HCT116 (cell line): ENCODE results near the gene SPOP. TPM values are rescaled to one million over a fixed set of nuclear protein-coding genes. Genes with fewer than 3 reads are reported as not detected.

Source experiments
- ATAC-seq: fragments of 200-7000 bp; cut with Tn5 transposase; 2 replicates; pipeline ENCODE4 v1.9.1; 2020; ENCODE audit warnings: mild to moderate bottlenecking, moderate library complexity
- BruUV-seq: library from RNA; stranded (reverse); fragments of 400-500 nt; replicated peaks from 2 replicates; lab custom pipeline; 2021; lab: Mats Ljungman, UMichigan
- CTCF ChIA-PET: fragments of 300-600 bp; sonication (Branson Sonifier 250); formaldehyde crosslinking; loops from one replicate; lab custom pipeline; 2021; ENCODE audit warnings: antibody characterized with exemption; lab: Charles Lee
- POLR2A ChIA-PET: fragments of 300-600, 350-600 bp; sonication (Branson Sonifier 250); formaldehyde crosslinking; loops from one replicate; lab custom pipeline; 2021; ENCODE audit warnings: antibody characterized with exemption; lab: Charles Lee
- RAD21 ChIA-PET, 2 experiments: fragments of 300-600 bp; sonication (Branson Sonifier 250); formaldehyde crosslinking; loops; one replicate each; lab custom pipeline; 2023; ENCODE audit warnings: low total read pairs in 2 of 2; ENCODE audit not compliant: uncharacterized antibody in 2 of 2, unreplicated experiment in 2 of 2, low non-redundant PET in 1 of 2; lab: Charles Lee
- DNase-seq: peaks from one replicate; pipeline ENCODE4 v3.0.0-alpha.2; 2010; ENCODE audit warnings: low read depth, low spot score
- H2AFZ ChIP-seq: fragments of 200-600 bp; shearing (Covaris generic), sonication (generic); 2 replicates; pipeline ENCODE4 v1.6.1; 2017; ENCODE audit warnings: low read depth, mixed run types, mixed read lengths, antibody characterized with exemption, low read length; ENCODE audit not compliant: poor library complexity, severe bottlenecking
- H3K27ac ChIP-seq: 2 replicates; pipeline ENCODE4 v1.5.1; 2012; ENCODE audit warnings: low read depth, low read length
- H3K27me3 ChIP-seq: fragments of 200-600 bp; sonication (generic); 2 replicates; pipeline ENCODE4 v1.6.1; 2016; ENCODE audit warnings: mixed run types, low read length, mixed read lengths; ENCODE audit not compliant: insufficient read depth
- H3K36me3 ChIP-seq, 2 experiments: fragments of 200-500 bp in 1 of 2; fragments of 200-600 bp in 1 of 2; sonication (Bioruptor generic) in 1 of 2; sonication (generic) in 1 of 2; 2 replicates each; pipeline versions ENCODE4 v1.5.1 to v1.6.1; 2014 to 2016; ENCODE audit warnings: low read length in 2 of 2, inconsistent platforms in 1 of 2, mixed read lengths in 1 of 2, mixed run types in 1 of 2; ENCODE audit not compliant: insufficient read depth in 2 of 2, control insufficient read depth in 1 of 2
- H3K4me1 ChIP-seq, 2 experiments: fragments of 200-600 bp in 1 of 2; sonication (generic) in 1 of 2; 2 replicates each; pipeline versions ENCODE4 v1.5.1 to v1.6.1; 2012 to 2017; ENCODE audit warnings: low read length in 2 of 2, inconsistent platforms in 1 of 2, mild to moderate bottlenecking in 1 of 2, mixed read lengths in 1 of 2, mixed run types in 1 of 2, moderate library complexity in 1 of 2; ENCODE audit not compliant: insufficient read depth in 2 of 2, control insufficient read depth in 1 of 2
- H3K4me2 ChIP-seq: fragments of 200-600 bp; sonication (generic); 2 replicates; pipeline ENCODE4 v1.6.1; 2017; ENCODE audit warnings: mixed run types, low read length, mixed read lengths
- H3K4me3 ChIP-seq, 2 experiments: fragments of 200-600 bp in 1 of 2; sonication (generic) in 1 of 2; replicated peaks in 1 of 2; 2 replicates each; pipeline ENCODE4 v1.5.1; 2011 to 2016; ENCODE audit warnings: low read length in 2 of 2, control low read depth in 1 of 2, low read depth in 1 of 2, mild to moderate bottlenecking in 1 of 2, mixed read lengths in 1 of 2, mixed run types in 1 of 2
- H3K79me2 ChIP-seq: fragments of 200-600 bp; sonication (generic); 2 replicates; pipeline ENCODE4 v1.6.1; 2017; ENCODE audit warnings: mild to moderate bottlenecking, mixed run types, low read length, moderate library complexity, mixed read lengths; ENCODE audit not compliant: insufficient read depth
- H3K9ac ChIP-seq: fragments of 200-600 bp; sonication (generic); 2 replicates; pipeline ENCODE4 v1.6.1; 2016; ENCODE audit warnings: low read length, mixed read lengths
- H3K9me2 ChIP-seq: fragments of 200-600 bp; sonication (generic), shearing (Covaris generic); 2 replicates; pipeline ENCODE4 v1.6.1; 2017; ENCODE audit warnings: mixed run types, mild to moderate bottlenecking, moderate library complexity; ENCODE audit not compliant: insufficient read depth
- H3K9me3 ChIP-seq, 2 experiments: fragments of 200-500 bp in 1 of 2; fragments of 200-600 bp in 1 of 2; sonication (Bioruptor generic) in 1 of 2; sonication (generic) in 1 of 2; 2 replicates each; pipeline ENCODE4 v1.6.1; 2014 to 2017; ENCODE audit warnings: low read length in 2 of 2, mixed read lengths in 2 of 2, inconsistent platforms in 1 of 2, low read depth in 1 of 2, mild to moderate bottlenecking in 1 of 2, mixed run types in 1 of 2, moderate library complexity in 1 of 2; ENCODE audit not compliant: control insufficient read depth in 1 of 2, insufficient read depth in 1 of 2
- H4K20me1 ChIP-seq: fragments of 200-600 bp; sonication (generic), shearing (Covaris generic); 2 replicates; pipeline ENCODE4 v1.6.1; 2017; ENCODE audit warnings: mixed run types, mild to moderate bottlenecking, moderate library complexity; ENCODE audit not compliant: insufficient read depth
- ATF3 ChIP-seq: IDR thresholded peaks from 2 replicates; pipeline ENCODE4 v1.6.1; 2012
- CBX3 ChIP-seq: IDR thresholded peaks from 2 replicates; pipeline ENCODE4 v1.6.1; 2012; ENCODE audit warnings: low read depth
- EGR1 ChIP-seq: IDR thresholded peaks from 2 replicates; pipeline ENCODE4 v1.6.1; 2012; ENCODE audit warnings: low read depth
- ELF1 ChIP-seq: IDR thresholded peaks from 2 replicates; pipeline ENCODE4 v1.6.1; 2012; ENCODE audit warnings: low read depth, borderline replicate concordance
- EZH2 ChIP-seq: fragments of 200-600 bp; sonication (generic); IDR thresholded peaks from 2 replicates; pipeline ENCODE4 v1.6.1; 2017; ENCODE audit warnings: antibody characterized with exemption, mixed run types
- FOSL1 ChIP-seq: IDR thresholded peaks from 2 replicates; pipeline ENCODE4 v1.6.1; 2012; ENCODE audit warnings: low read depth
- JUND ChIP-seq: IDR thresholded peaks from 2 replicates; pipeline ENCODE4 v1.6.1; 2012
- MAX ChIP-seq: IDR thresholded peaks from 2 replicates; pipeline ENCODE4 v1.6.1; 2012
- POLR2AphosphoS5 ChIP-seq: IDR thresholded peaks from 2 replicates; pipeline ENCODE4 v1.6.1; 2011; ENCODE audit warnings: mild to moderate bottlenecking, low read depth, low read length, moderate library complexity
- RAD21 ChIP-seq: IDR thresholded peaks from 2 replicates; pipeline ENCODE4 v1.6.1; 2012; ENCODE audit warnings: low read depth, mild to moderate bottlenecking
- REST ChIP-seq: IDR thresholded peaks from 2 replicates; pipeline ENCODE4 v1.6.1; 2012; ENCODE audit warnings: low read depth
- SP1 ChIP-seq: IDR thresholded peaks from 2 replicates; pipeline ENCODE4 v1.6.1; 2012; ENCODE audit warnings: low read depth
- SRF ChIP-seq: IDR thresholded peaks from 2 replicates; pipeline ENCODE4 v1.6.1; 2012; ENCODE audit warnings: low read depth
- TCF7L2 ChIP-seq: IDR thresholded peaks from 2 replicates; pipeline ENCODE4 v1.7.0; 2011; ENCODE audit warnings: borderline replicate concordance, inconsistent platforms; ENCODE audit not compliant: insufficient read depth, insufficient read length; ENCODE audit errors: extremely low read depth
- ZNF274 ChIP-seq: fragments of 200-500 bp; sonication (Bioruptor generic); IDR thresholded peaks from 2 replicates; pipeline ENCODE4 v1.6.1; 2014; ENCODE audit warnings: mild to moderate bottlenecking, low read depth, low read length, inconsistent platforms
- intact Hi-C: fragments of 100-400 bp; cut with micrococcal nuclease; formaldehyde crosslinking; loops from 2 replicates; pipeline ENCODE4 v1.10.0; 2022
- total RNA-seq: library from RNA; stranded (reverse); gene quantifications from one replicate; pipeline ENCODE4 v1.2.1, GENCODE V29; 2021; ENCODE audit not compliant: unreplicated experiment

The SPOP gene
- total RNA-seq, 1 experiment from 2014 or later: 85.1 TPM

- Histone ChIP-seq H3K27ac (no peak overlapping the region), H4K20me1 (no peaks in the 10 kb centered on the region), H2AFZ (no peak overlapping the region), H3K36me3 (peaks cover 47 to 54% of the 10 kb centered on the region in 2 experiments), H3K4me1 (no peaks in the 10 kb centered on the region; a peak in 1 of 4 replicates), H3K27me3 (no peaks in the 10 kb centered on the region), H3K9me2 (no peaks in the 10 kb centered on the region), H3K9me3 (no peaks in the 10 kb centered on the region), H3K9ac (no peak overlapping the region), H3K4me3 (no peak overlapping the region), H3K4me2 (no peak overlapping the region), H3K79me2 (peaks cover 10% of the 10 kb centered on the region)
- ChIA-PET CTCF (interaction anchor here (1.0 to 3.4 kb wide), 4 partner anchors 131 to 144 kb away, joined by 3 to 17 read pairs (median 4); no protein-coding TSS in a partner anchor), RAD21 (no interaction called here), POLR2A (no interaction called here)
- intact Hi-C loops: loop anchor here (10.0 kb wide), 1 partner anchor 386 kb away; no protein-coding TSS in a partner anchor
- DNase-seq (no peak), ATAC-seq (no peak)
- BruUV-seq: no TSS peak
- TF ChIP-seq REST: no peak
- TF ChIP-seq ATF3: no peak
- TF ChIP-seq ELF1: no peak
- no peak for TF ChIP-seq JUND
- no peak for TF ChIP-seq MAX
- no peak for TF ChIP-seq RAD21
- no peak for TF ChIP-seq CBX3
- TF ChIP-seq ZNF274: no peak
- no peak for TF ChIP-seq TCF7L2
- no peak for TF ChIP-seq EZH2
- no peak for TF ChIP-seq SRF
- TF ChIP-seq FOSL1: no peak
- TF ChIP-seq POLR2AphosphoS5: no peak
- no peak for TF ChIP-seq SP1
- TF ChIP-seq EGR1: no peak
Observed at GRCh38 chr17:49700960-49701359, 23.1 kb upstream of the SPOP start.
